Measurements from ENCODE around the gene CXCR4. TPM values are rescaled to one million over a fixed set of nuclear protein-coding genes. Genes with fewer than 3 reads are reported as not detected.
A peak's percentile ranks its signal among the peaks of the same experiment; 100 is the strongest.

CXCR4 gene
- total and polyA plus RNA-seq, 8 donors = 0.31 to 20.4 (median 1.5) TPM

DNA sequence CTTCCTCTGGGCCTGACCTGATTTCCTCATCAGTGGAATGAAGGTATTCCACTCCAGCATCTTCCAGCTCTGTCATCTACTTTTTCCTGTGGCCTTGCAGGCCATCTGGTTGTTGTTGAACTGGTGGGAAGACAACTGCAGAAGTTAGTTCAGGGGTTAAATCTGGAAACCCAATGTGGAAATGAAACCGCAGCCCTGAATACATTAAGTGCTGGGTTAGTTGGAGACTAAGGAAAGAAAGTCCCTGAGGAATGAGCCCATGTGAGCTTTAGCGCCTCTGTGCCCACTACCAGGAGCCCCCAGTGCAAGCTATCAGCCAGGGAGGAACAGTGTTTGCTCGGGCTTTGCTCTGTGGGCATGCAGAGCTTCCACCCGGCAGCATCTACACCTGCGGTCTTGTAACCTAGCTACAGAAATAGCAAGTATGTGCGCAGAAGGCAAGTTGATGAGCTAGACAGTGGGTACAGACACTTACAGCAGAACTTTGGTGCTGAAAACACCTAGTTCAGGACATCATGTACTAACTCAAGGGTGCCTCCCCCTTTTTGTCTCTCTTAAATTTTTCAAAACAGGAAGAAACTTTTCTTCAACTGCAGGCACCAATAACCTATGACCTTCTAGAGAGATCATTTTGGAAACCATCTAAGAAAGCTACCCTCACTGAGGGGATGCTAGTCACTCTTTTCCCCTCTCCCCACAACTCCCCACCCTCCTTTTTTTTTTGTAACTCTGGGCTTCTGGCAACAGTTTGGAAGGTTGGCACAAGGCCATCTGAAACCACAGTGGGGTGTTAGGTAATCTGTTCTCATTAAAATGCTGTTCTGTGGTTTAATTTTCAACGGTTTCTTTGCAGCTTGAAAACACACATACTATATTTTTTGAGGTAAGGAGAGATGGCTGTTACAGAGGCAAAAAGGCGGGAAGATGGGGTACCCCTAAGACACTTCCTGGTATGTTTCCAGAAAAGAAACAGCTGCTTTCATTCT, 18.3 kb upstream of the CXCR4 start:
- intact Hi-C loops (cut with DNase I) = no loop called here
- H3K27me3 ChIP-seq = no peaks in the 10 kb centered on the region
- no peaks in the 10 kb centered on the region for H3K36me3 ChIP-seq
- 65 to 69% methylated on average over 8 of the region's 8 CpGs for WGBS, 2 donors
- H3K4me3 ChIP-seq = no peak overlapping the region
- no peak for FAIRE-seq
- peaks cover 0 to 4% (median 0%) of the 10 kb centered on the region in 3 donors for H3K4me1 ChIP-seq
- TF ChIP-seq, protein P1, sequence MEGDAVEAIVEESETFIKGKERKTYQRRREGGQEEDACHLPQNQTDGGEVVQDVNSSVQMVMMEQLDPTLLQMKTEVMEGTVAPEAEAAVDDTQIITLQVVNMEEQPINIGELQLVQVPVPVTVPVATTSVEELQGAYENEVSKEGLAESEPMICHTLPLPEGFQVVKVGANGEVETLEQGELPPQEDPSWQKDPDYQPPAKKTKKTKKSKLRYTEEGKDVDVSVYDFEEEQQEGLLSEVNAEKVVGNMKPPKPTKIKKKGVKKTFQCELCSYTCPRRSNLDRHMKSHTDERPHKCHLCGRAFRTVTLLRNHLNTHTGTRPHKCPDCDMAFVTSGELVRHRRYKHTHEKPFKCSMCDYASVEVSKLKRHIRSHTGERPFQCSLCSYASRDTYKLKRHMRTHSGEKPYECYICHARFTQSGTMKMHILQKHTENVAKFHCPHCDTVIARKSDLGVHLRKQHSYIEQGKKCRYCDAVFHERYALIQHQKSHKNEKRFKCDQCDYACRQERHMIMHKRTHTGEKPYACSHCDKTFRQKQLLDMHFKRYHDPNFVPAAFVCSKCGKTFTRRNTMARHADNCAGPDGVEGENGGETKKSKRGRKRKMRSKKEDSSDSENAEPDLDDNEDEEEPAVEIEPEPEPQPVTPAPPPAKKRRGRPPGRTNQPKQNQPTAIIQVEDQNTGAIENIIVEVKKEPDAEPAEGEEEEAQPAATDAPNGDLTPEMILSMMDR (IDR thresholded peaks at IDR 0.05) = no peak
- peak overlapping the region in 1 of 4 donors; percentile 19 for H3K27ac ChIP-seq
- H3K9me3 ChIP-seq = no peaks in the 10 kb centered on the region
- no peak for DNase-seq
- peak in 3 of 4 donors; percentile 52 to 58 (median 57) for ATAC-seq

DNA sequence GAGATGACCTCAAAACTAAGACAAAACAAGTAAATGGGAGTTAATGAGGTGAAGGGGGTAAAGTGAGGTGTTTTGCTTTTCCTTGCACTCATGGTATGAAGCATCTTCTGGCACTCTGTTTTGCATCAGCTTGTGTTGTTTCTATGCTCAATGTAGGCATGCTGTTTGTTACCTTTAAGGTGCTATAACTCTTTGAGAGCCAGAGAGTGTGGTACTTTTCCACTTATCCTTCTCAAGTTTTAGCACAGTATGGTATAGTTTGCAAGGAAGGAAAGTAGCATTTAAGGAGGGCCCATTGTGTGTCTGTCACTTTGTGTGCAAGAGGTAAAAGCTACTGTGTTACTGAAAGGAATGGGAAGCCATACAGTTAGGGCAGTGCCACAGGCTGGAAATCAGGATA, 17.5 kb upstream of the CXCR4 start:
- TF ChIP-seq, protein P1 (IDR thresholded peaks at IDR 0.05) = no peak
- Histone ChIP-seq H3K27me3 (no peaks in the 10 kb centered on the region), H3K4me3 (no peak overlapping the region), H3K9me3 (no peaks in the 10 kb centered on the region), H3K4me1 (peaks cover 0 to 4% (median 0%) of the 10 kb centered on the region in 3 donors), H3K27ac (no peak overlapping the region), H3K36me3 (no peaks in the 10 kb centered on the region)
- DNase-seq (no peak), FAIRE-seq (no peak), ATAC-seq (no peak)
- intact Hi-C loops (cut with DNase I) = no loop called here

DNA sequence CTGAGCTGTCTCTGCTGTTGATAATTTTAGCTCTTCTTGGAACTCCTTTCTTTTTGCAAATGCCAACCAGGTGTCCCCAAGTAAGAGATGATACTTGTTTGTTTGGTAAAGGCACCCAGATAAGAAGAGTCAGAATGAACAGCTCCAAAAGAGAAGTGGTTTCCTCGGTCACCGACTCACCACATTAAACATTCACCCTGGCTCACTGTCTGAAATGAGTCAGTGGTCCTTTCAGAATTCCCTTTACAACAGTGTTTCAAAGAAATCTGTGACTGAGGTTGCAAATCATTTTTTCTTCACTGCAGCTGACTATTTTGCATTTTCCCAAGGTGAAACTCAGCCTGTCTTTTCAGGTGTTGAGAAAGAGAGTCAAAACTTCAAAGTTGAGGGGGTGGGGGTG, 16.2 kb upstream of the CXCR4 start:
- intact Hi-C loops (cut with DNase I) = no loop called here
- Histone ChIP-seq H3K4me1 (peaks cover 0 to 4% (median 0%) of the 10 kb centered on the region in 3 donors), H3K4me3 (no peak overlapping the region), H3K36me3 (no peaks in the 10 kb centered on the region), H3K27me3 (no peaks in the 10 kb centered on the region), H3K9me3 (no peaks in the 10 kb centered on the region), H3K27ac (no peak overlapping the region)
- ATAC-seq (no peak), FAIRE-seq (no peak), DNase-seq (no peak)
- TF ChIP-seq, protein P1 (IDR thresholded peaks at IDR 0.05) = no peak
- WGBS, 2 donors = 41 to 51% methylated on average over 2 of the region's 2 CpGs

DNA sequence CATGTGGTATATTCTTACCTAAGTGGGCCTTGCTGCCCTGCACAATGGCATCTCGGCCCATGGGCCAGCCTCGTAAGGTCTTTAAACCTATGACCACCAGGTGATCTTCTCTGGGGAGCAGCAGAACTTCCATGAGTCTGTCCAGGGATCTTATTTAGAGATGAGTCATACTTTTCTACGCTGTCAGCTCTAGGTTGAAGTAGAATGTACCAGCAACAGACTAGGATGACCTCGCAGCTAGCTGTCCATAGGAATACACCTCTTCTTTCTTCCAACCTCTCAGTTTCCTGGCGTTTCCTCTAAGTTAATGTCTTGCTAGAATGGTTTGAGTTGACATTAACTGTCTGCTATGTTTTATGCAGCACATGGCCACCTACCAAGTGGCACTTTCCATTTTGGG, 15.6 kb upstream of the CXCR4 start:
- ATAC-seq (no peak), FAIRE-seq (no peak), DNase-seq (no peak)
- Histone ChIP-seq H3K4me3 (no peak overlapping the region), H3K9me3 (no peaks in the 10 kb centered on the region), H3K27me3 (no peaks in the 10 kb centered on the region), H3K27ac (no peak overlapping the region), H3K4me1 (peaks cover 0 to 4% (median 0%) of the 10 kb centered on the region in 3 donors), H3K36me3 (no peaks in the 10 kb centered on the region)
- TF ChIP-seq, protein P1 (IDR thresholded peaks at IDR 0.05) = no peak
- intact Hi-C loops (cut with DNase I) = no loop called here
- 77 to 85% methylated on average over 5 of the region's 5 CpGs for WGBS, 2 donors

DNA sequence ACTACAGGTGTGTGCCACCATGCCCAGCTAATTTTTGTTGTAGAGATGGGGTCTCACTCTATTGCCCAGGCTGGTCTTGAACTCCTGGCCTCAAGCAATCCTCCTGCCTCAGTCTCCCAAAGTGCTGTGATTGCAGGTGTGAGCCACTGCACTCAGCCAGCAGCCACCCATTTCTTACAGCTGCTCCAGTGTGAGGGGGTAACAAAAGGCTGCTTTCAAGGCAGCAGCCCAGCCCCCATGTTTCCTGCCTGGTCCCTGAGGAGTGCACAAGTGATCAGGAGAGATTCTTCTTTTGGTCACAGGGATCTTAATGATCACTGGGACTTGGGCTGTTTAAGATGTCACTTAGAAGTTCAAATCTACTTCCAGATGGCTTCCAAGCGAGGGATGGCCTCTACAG, 15.2 kb upstream of the CXCR4 start:
- H3K4me1 ChIP-seq = peaks cover 0 to 4% (median 0%) of the 10 kb centered on the region in 3 donors
- DNase-seq (no peak), ATAC-seq (no peak), FAIRE-seq (no peak)
- no peaks in the 10 kb centered on the region for H3K36me3 ChIP-seq
- H3K27me3 ChIP-seq = no peaks in the 10 kb centered on the region
- intact Hi-C loops (cut with DNase I) = no loop called here
- 63 to 74% methylated on average over 1 of the region's 1 CpG for WGBS, 2 donors
- no peak overlapping the region for H3K4me3 ChIP-seq
- no peaks in the 10 kb centered on the region for H3K9me3 ChIP-seq
- TF ChIP-seq, protein P1 (IDR thresholded peaks at IDR 0.05) = no peak
- H3K27ac ChIP-seq = no peak overlapping the region
